GM12872 (cell line): ENCODE data around the gene NMU.

ENCODE experiments used
- CTCF ChIP-seq: IDR thresholded peaks from 3 replicates; pipeline ENCODE4 v1.5.1; 2011; ENCODE audit warnings: low read depth, mild to moderate bottlenecking, low read length, moderate library complexity; ENCODE audit not compliant: insufficient read depth

Gene NMU

GRCh38 chr4:55650483-55650882 is 14.4 kb upstream of the NMU start:
- TF ChIP-seq CTCF, result no peak

- no peak for TF ChIP-seq CTCF
Observed at GRCh38 chr4:55637272-55637820, 1.2 kb upstream of the NMU start.

GRCh38 chr4:55636656-55636999 is 530 bp upstream of the NMU start:
- TF ChIP-seq CTCF, result no peak

GRCh38 chr4:55635282-55635681 is 816 bp downstream of the NMU start:
- no peak for TF ChIP-seq CTCF

GRCh38 chr4:55634417-55635128 is 1.5 kb downstream of the NMU start:
- TF ChIP-seq CTCF, result no peak

GRCh38 chr4:55633903-55634302 is 2.2 kb downstream of the NMU start:
- no peak for TF ChIP-seq CTCF

- TF ChIP-seq CTCF, result no peak
Observed at GRCh38 chr4:55625835-55626234, 10.3 kb downstream of the NMU start.
